Tibial nerve (tissue), 4 donors: ENCODE results near the gene PODXL2. TPM values are rescaled to one million over a fixed set of nuclear protein-coding genes. Genes with fewer than 3 reads are reported as not detected.

ENCODE experiments used
- DNase-seq, 2 donors: peaks; one replicate each; pipeline ENCODE4 v3.0.0-alpha.2; 2019; ENCODE audit warnings: low spot score in 2 of 2
- H3K27ac ChIP-seq, 4 donors: fragments of 200-600 bp; sonication (generic) in 3 of 4; one replicate each; pipeline ENCODE4 v1.5.1; 2017 to 2019; ENCODE audit warnings: mild to moderate bottlenecking in 1 of 4
- H3K27me3 ChIP-seq, 2 donors: fragments of 200-600 bp; sonication (generic) in 1 of 2; one replicate each; pipeline versions ENCODE4 v1.5.1 to v1.6.0; 2017 to 2019
- H3K36me3 ChIP-seq, 3 donors: fragments of 200-600 bp; sonication (generic); one replicate each; pipeline ENCODE4 v1.5.1; 2018 to 2019
- H3K4me1 ChIP-seq, 4 donors: fragments of 200-600 bp; sonication (generic) in 3 of 4; one replicate each; pipeline ENCODE4 v1.5.1; 2017 to 2019
- H3K4me3 ChIP-seq, 4 donors: fragments of 200-600 bp; sonication (generic) in 3 of 4; one replicate each; pipeline ENCODE4 v1.5.1; 2017 to 2019; ENCODE audit warnings: mild to moderate bottlenecking in 1 of 4, moderate library complexity in 1 of 4
- H3K9me3 ChIP-seq, 4 donors: fragments of 200-600 bp; sonication (generic) in 3 of 4; one replicate each; pipeline ENCODE4 v1.5.1; 2017 to 2019
- EP300 ChIP-seq, 2 donors: sonication (generic); formaldehyde crosslinking; IDR thresholded peaks; one replicate each; pipeline ENCODE4 v1.6.1; 2017; ENCODE audit warnings: antibody characterized with exemption in 2 of 2, mild to moderate bottlenecking in 1 of 2
- POLR2A ChIP-seq, 2 donors: fragments of 450-650 bp; IDR thresholded peaks; one replicate each; pipeline ENCODE4 v1.6.1; 2017; ENCODE audit warnings: antibody characterized with exemption in 2 of 2, mild to moderate bottlenecking in 2 of 2, moderate library complexity in 2 of 2
- WGBS, 2 donors: methylation state at CpG; one replicate each; pipeline ENCODE4 v1.1.5; 2018; 5-methylcytosine and 5-hydroxymethylcytosine counted together
- total RNA-seq, 4 donors: library from RNA; depleted of rRNA; stranded (reverse); fragments of >200 nt; gene quantifications; one replicate each; pipeline ENCODE4 v1.1.0, GENCODE V29; 2016
- TF ChIP-seq, protein P1 (sequence below), 5 experiments: fragments of 200-600 bp in 3 of 5; fragments of 450-650 bp in 2 of 5; sonication (generic) in 3 of 5; IDR thresholded peaks; one replicate each; pipeline ENCODE4 v1.5.1; 2016 to 2019; ENCODE audit warnings: antibody characterized with exemption in 5 of 5, mild to moderate bottlenecking in 3 of 5, moderate library complexity in 2 of 5

Gene PODXL2
- total RNA-seq, 4 donors from 2014 or later = 12.7 to 19.8 (median 14.1) TPM

GRCh38 chr3:127716384-127716783 lies 87.4 kb downstream of the PODXL2 start:
- H3K27ac ChIP-seq = no peak overlapping the region
- no peaks in the 10 kb centered on the region for H3K27me3 ChIP-seq
- no peak for DNase-seq
- TF ChIP-seq EP300 (IDR thresholded peaks at IDR 0.05) = no peak
- TF ChIP-seq POLR2A (IDR thresholded peaks at IDR 0.05) = no peak
- TF ChIP-seq, protein P1, sequence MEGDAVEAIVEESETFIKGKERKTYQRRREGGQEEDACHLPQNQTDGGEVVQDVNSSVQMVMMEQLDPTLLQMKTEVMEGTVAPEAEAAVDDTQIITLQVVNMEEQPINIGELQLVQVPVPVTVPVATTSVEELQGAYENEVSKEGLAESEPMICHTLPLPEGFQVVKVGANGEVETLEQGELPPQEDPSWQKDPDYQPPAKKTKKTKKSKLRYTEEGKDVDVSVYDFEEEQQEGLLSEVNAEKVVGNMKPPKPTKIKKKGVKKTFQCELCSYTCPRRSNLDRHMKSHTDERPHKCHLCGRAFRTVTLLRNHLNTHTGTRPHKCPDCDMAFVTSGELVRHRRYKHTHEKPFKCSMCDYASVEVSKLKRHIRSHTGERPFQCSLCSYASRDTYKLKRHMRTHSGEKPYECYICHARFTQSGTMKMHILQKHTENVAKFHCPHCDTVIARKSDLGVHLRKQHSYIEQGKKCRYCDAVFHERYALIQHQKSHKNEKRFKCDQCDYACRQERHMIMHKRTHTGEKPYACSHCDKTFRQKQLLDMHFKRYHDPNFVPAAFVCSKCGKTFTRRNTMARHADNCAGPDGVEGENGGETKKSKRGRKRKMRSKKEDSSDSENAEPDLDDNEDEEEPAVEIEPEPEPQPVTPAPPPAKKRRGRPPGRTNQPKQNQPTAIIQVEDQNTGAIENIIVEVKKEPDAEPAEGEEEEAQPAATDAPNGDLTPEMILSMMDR (IDR thresholded peaks at IDR 0.05) = no peak
- no peaks in the 10 kb centered on the region for H3K9me3 ChIP-seq
- no peak overlapping the region for H3K4me3 ChIP-seq
- H3K36me3 ChIP-seq = peaks cover 0 to 36% (median 0%) of the 10 kb centered on the region in 3 donors
- H3K4me1 ChIP-seq = peaks cover 0 to 53% (median 0%) of the 10 kb centered on the region in 4 donors
- 79 to 87% methylated on average over 6 of the region's 6 CpGs for WGBS, 2 donors

DNA sequence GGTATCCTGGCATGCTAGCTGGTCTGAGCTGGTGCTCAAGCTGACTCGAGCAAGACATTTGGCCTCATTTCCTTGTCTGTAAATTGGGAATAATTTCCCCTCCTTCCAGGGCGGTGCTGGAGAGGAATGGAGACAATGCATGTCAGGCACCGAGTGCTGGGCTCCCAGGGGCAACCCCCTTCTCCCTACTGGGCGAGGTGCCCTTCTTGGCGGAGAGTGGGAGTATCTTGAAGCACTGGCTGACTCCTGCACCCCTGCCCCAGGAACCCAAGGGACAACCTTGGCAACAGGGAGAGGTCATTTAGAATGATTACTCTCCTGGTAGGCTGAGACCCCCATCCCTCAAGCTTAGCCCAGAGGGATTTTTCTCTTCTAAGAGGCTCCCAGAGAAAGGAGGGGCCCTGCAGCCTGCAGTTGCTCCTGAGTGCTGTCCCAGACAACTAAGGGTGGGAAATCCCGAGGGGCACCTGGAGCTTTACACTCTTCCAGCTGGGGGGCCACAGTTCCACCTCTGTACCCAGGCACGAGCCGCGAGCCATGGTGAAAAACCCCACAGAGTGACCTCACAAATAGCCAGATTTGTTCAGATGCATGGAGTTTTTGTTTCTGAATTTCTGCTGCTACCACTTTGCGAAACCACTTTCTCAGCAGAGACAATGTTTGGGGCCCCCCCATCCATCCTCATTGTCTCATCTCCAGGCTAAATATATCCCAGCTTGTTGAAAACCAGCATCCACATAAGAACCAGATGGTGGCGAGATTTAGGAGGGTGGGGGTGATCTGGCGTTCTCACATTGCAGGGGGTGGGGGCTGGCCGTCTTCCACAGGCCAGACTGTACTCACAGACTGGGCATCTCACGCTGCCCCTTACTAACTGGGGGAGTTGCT lies 88.6 kb downstream of the PODXL2 start:
- DNase-seq = no peak
- H3K27me3 ChIP-seq = no peaks in the 10 kb centered on the region
- WGBS, 2 donors = 71 to 80% methylated on average over 12 to 14 of the region's 14 CpGs
- no peak overlapping the region for H3K4me3 ChIP-seq
- peaks cover 0 to 36% (median 0%) of the 10 kb centered on the region in 3 donors for H3K36me3 ChIP-seq
- no peak overlapping the region for H3K27ac ChIP-seq
- TF ChIP-seq EP300 (IDR thresholded peaks at IDR 0.05) = no peak
- no peaks in the 10 kb centered on the region for H3K9me3 ChIP-seq
- peaks cover 0 to 49% (median 0%) of the 10 kb centered on the region in 4 donors for H3K4me1 ChIP-seq

GRCh38 chr3:127718245-127718915 lies 89.4 kb downstream of the PODXL2 start:
- Histone ChIP-seq H3K4me3 (no peak overlapping the region), H3K27ac (no peak overlapping the region), H3K27me3 (no peaks in the 10 kb centered on the region), H3K4me1 (peaks cover 0 to 49% (median 0%) of the 10 kb centered on the region in 4 donors), H3K36me3 (peaks cover 0 to 36% (median 0%) of the 10 kb centered on the region in 3 donors), H3K9me3 (no peaks in the 10 kb centered on the region)
- TF ChIP-seq, protein P1 (IDR thresholded peaks at IDR 0.05) = no peak
- TF ChIP-seq POLR2A (IDR thresholded peaks at IDR 0.05) = no peak
- no peak for TF ChIP-seq EP300 (IDR thresholded peaks at IDR 0.05)
- no peak for DNase-seq
- 84 to 90% methylated on average over 7 of the region's 7 CpGs for WGBS, 2 donors

DNA sequence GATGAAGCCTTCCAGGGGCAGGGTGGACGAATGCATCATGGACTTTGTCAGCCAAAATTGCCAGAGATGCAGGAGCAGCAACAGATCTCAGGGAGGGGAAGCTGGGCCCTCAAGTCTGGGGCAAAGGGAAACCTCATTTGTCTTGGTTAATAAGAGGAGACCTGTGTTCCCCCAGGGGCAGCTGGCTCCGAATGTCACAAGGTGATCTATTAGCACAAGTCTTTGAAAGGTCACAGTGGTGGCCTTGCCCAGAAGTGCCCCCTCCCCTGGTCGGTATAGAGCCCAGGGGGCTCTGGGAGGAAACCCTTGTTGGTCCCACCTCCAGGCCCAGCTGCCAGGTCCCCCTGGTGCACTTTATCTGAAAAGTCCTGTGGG lies 89.9 kb downstream of the PODXL2 start:
- H3K27ac ChIP-seq = no peak overlapping the region
- peaks cover 0 to 47% (median 0%) of the 10 kb centered on the region in 4 donors for H3K4me1 ChIP-seq
- DNase-seq = no peak
- H3K27me3 ChIP-seq = no peaks in the 10 kb centered on the region
- peaks cover 0 to 36% (median 0%) of the 10 kb centered on the region in 3 donors for H3K36me3 ChIP-seq
- H3K4me3 ChIP-seq = no peak overlapping the region
- H3K9me3 ChIP-seq = no peaks in the 10 kb centered on the region
- TF ChIP-seq, protein P1 (IDR thresholded peaks at IDR 0.05) = no peak
- TF ChIP-seq EP300 (IDR thresholded peaks at IDR 0.05) (no peak), POLR2A (IDR thresholded peaks at IDR 0.05) (no peak)
- 50 to 71% methylated on average over 3 of the region's 3 CpGs for WGBS, 2 donors

DNA sequence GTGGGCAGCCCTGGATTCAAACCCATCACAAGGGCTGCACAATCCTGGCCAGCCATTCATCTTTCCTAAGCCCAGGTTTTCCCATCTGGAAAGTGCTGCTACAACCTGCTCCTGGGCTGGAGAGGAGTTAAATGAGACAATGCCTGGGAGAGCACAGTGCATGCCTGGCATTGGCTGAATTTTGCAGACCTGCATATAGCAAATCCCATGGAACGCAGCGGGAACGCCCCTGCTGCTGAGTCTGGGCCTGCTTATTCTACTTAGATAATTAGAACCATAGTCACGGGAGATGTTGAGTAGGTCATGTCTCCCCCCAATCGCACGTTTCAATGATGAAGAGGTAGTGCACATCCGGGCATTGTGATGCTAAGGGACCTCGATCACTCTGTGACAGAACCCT lies 90.4 kb downstream of the PODXL2 start:
- Histone ChIP-seq H3K9me3 (no peaks in the 10 kb centered on the region), H3K4me3 (no peak overlapping the region), H3K27ac (no peak overlapping the region), H3K27me3 (no peaks in the 10 kb centered on the region), H3K36me3 (peaks cover 0 to 36% (median 0%) of the 10 kb centered on the region in 3 donors), H3K4me1 (peaks cover 0 to 44% (median 0%) of the 10 kb centered on the region in 4 donors)
- TF ChIP-seq EP300 (IDR thresholded peaks at IDR 0.05) (no peak), POLR2A (IDR thresholded peaks at IDR 0.05) (no peak)
- TF ChIP-seq, protein P1 (IDR thresholded peaks at IDR 0.05) = no peak
- WGBS, 2 donors = 94 to 97% methylated on average over 8 of the region's 8 CpGs
- no peak for DNase-seq
